GM13976 (cell line): ENCODE results near the gene TSPAN9.

Experiments
- DNase-seq: peaks from one replicate; pipeline ENCODE4 v3.0.0; 2012; ENCODE audit warnings: low spot score
- CTCF ChIP-seq: IDR thresholded peaks from 2 replicates; pipeline ENCODE4 v1.5.1; 2012; ENCODE audit warnings: borderline replicate concordance, mild to moderate bottlenecking; ENCODE audit not compliant: insufficient read depth; ENCODE audit errors: extremely low read depth, missing control alignments, control extremely low read depth
- in situ Hi-C: fragments of 300-500 bp; cut with MboI; formaldehyde crosslinking; loops from one replicate; pipeline ENCODE4 v1.12.0; 2022; ENCODE audit warnings: low sequenced_read_pairs, mixed read lengths, inconsistent platforms; ENCODE audit not compliant: unreplicated experiment

Gene TSPAN9

GRCh38 chr12:3328571-3328970 is 251.4 kb downstream of the TSPAN9 start:
- DNase-seq, result no peak
- in situ Hi-C loops, result loop anchor here (25.0 kb wide), 1 partner anchor 459 kb away; no protein-coding TSS in a partner anchor
- TF ChIP-seq CTCF, result no peak

GRCh38 chr12:3329361-3329760 is 252.2 kb downstream of the TSPAN9 start:
- DNase-seq, result no peak
- no peak for TF ChIP-seq CTCF
- in situ Hi-C loops, result loop anchor here (25.0 kb wide), 1 partner anchor 458 kb away; no protein-coding TSS in a partner anchor

GRCh38 chr12:3330976-3331510 is 253.9 kb downstream of the TSPAN9 start:
- no peak for DNase-seq
- no peak for TF ChIP-seq CTCF
- in situ Hi-C loops, result loop anchor here (25.0 kb wide), 1 partner anchor 456 kb away; no protein-coding TSS in a partner anchor

- DNase-seq, result no peak
- TF ChIP-seq CTCF, result no peak
- in situ Hi-C loops, result loop anchor here (25.0 kb wide), 1 partner anchor 455 kb away; no protein-coding TSS in a partner anchor
Observed at GRCh38 chr12:3332188-3332587, 255.0 kb downstream of the TSPAN9 start.

GRCh38 chr12:3333583-3333982 is 256.4 kb downstream of the TSPAN9 start:
- TF ChIP-seq CTCF, result no peak
- in situ Hi-C loops, result loop anchor here (25.0 kb wide), 1 partner anchor 454 kb away; no protein-coding TSS in a partner anchor
- DNase-seq, result no peak

GRCh38 chr12:3333991-3334391 is 256.8 kb downstream of the TSPAN9 start:
- in situ Hi-C loops, result loop anchor here (25.0 kb wide), 1 partner anchor 453 kb away; no protein-coding TSS in a partner anchor
- DNase-seq, result no peak
- no peak for TF ChIP-seq CTCF
